Neuronal stem cell (in vitro differentiated cells): ENCODE results near the gene KDM1B.

Source experiments
- DNase-seq: peaks from one replicate; pipeline ENCODE4 v3.0.0-alpha.2; 2013; ENCODE audit warnings: low spot score
- H2AFZ ChIP-seq: one replicate; pipeline ENCODE4 v1.6.1; 2013; ENCODE audit warnings: mild to moderate bottlenecking, low read length, inconsistent platforms
- H2AK5ac ChIP-seq: 2 replicates; pipeline ENCODE4 v1.6.1; 2013; ENCODE audit warnings: low read depth, mild to moderate bottlenecking, inconsistent platforms, low read length, moderate library complexity, mixed read lengths
- H2BK120ac ChIP-seq: 2 replicates; pipeline ENCODE4 v1.6.1; 2013; ENCODE audit warnings: low read depth, mild to moderate bottlenecking, inconsistent platforms, low read length, moderate library complexity, mixed read lengths
- H2BK12ac ChIP-seq: one replicate; pipeline ENCODE4 v1.6.1; 2013; ENCODE audit warnings: low read length, inconsistent platforms
- H2BK15ac ChIP-seq: 2 replicates; pipeline ENCODE4 v1.6.1; 2013; ENCODE audit warnings: mild to moderate bottlenecking, low read length, inconsistent platforms, mixed read lengths
- H2BK5ac ChIP-seq: one replicate; pipeline ENCODE4 v1.6.1; 2013; ENCODE audit warnings: inconsistent platforms, mild to moderate bottlenecking, low read length, moderate library complexity
- H3K14ac ChIP-seq: one replicate; pipeline ENCODE4 v1.6.1; 2013; ENCODE audit warnings: low read length, inconsistent platforms
- H3K18ac ChIP-seq: 2 replicates; pipeline ENCODE4 v1.6.1; 2013; ENCODE audit warnings: low read length, inconsistent platforms
- H3K23ac ChIP-seq: 2 replicates; pipeline ENCODE4 v1.6.1; 2013; ENCODE audit warnings: low read depth, mild to moderate bottlenecking, mixed read lengths, low read length, inconsistent platforms; ENCODE audit not compliant: poor library complexity
- H3K27ac ChIP-seq: replicated peaks from 3 replicates; pipeline ENCODE4 v1.5.1; 2013; ENCODE audit warnings: low read length, inconsistent platforms
- H3K27me3 ChIP-seq, 3 experiments: 2 replicates each; pipeline ENCODE4 v1.6.1; 2013; ENCODE audit warnings: low read length in 3 of 3, mild to moderate bottlenecking in 2 of 3, inconsistent platforms in 1 of 3, low read depth in 1 of 3, mixed read lengths in 1 of 3, moderate library complexity in 1 of 3; ENCODE audit not compliant: control insufficient read depth in 3 of 3, insufficient read depth in 3 of 3
- H3K36me3 ChIP-seq, 2 donors: replicated peaks in 1 of 2; 2 replicates each; pipeline ENCODE4 v1.6.1; 2013; ENCODE audit warnings: low read length in 2 of 2; ENCODE audit not compliant: control insufficient read depth in 2 of 2, insufficient read depth in 2 of 2
- H3K4ac ChIP-seq: 2 replicates; pipeline ENCODE4 v1.6.1; 2013; ENCODE audit warnings: inconsistent platforms, mild to moderate bottlenecking, low read length, moderate library complexity
- H3K4me1 ChIP-seq, 2 donors: 1 replicate in 1 of 2; 2 replicates in 1 of 2; pipeline ENCODE4 v1.6.1; 2013; ENCODE audit warnings: low read length in 2 of 2, low read depth in 1 of 2; ENCODE audit not compliant: control insufficient read depth in 2 of 2, insufficient read depth in 1 of 2
- H3K4me2 ChIP-seq: one replicate; pipeline ENCODE4 v1.6.1; 2013; ENCODE audit warnings: mild to moderate bottlenecking, low read length, inconsistent platforms; ENCODE audit not compliant: insufficient read depth, poor library complexity, severe bottlenecking
- H3K4me3 ChIP-seq, 2 donors: 2 replicates each; pipeline ENCODE4 v1.5.1; 2013; ENCODE audit warnings: low read length in 2 of 2, mild to moderate bottlenecking in 2 of 2, inconsistent platforms in 1 of 2, moderate library complexity in 1 of 2
- H3K79me1 ChIP-seq: one replicate; pipeline ENCODE4 v1.6.1; 2013; ENCODE audit warnings: low read depth, mild to moderate bottlenecking, inconsistent platforms, low read length, moderate library complexity
- H3K9ac ChIP-seq: one replicate; pipeline ENCODE4 v1.6.1; 2013; ENCODE audit warnings: mild to moderate bottlenecking, low read depth, low read length, inconsistent platforms; ENCODE audit not compliant: poor library complexity
- H3K9me3 ChIP-seq, 2 donors: replicated peaks in 1 of 2; 2 replicates each; pipeline versions ENCODE3 to v1.6.1; 2013; ENCODE audit warnings: low read length in 2 of 2, mild to moderate bottlenecking in 2 of 2, inconsistent platforms in 1 of 2, low read depth in 1 of 2, mixed read lengths in 1 of 2, moderate library complexity in 1 of 2; ENCODE audit not compliant: control insufficient read depth in 2 of 2, insufficient read depth in 1 of 2
- H4K8ac ChIP-seq: one replicate; pipeline ENCODE4 v1.6.1; 2013; ENCODE audit warnings: low read depth, mild to moderate bottlenecking, inconsistent platforms, low read length, moderate library complexity
- H4K91ac ChIP-seq: one replicate; pipeline ENCODE4 v1.6.1; 2013; ENCODE audit warnings: low read length, low read depth, mild to moderate bottlenecking, inconsistent platforms; ENCODE audit not compliant: poor library complexity
- WGBS, 2 donors: extraction: QIAGEN DNeasy Blood & Tissue Kit; methylation state at CpG; one replicate each; pipeline ENCODE4 v1.1.7; 2013; ENCODE audit warnings: missing lambda C conversion rate in 2 of 2, mixed read lengths in 1 of 2; ENCODE audit not compliant: insufficient read length in 2 of 2, insufficient replicate concordance in 1 of 2; ENCODE audit errors: extremely low coverage in 2 of 2; 5-methylcytosine and 5-hydroxymethylcytosine counted together

KDM1B gene

GRCh38 chr6:18165751-18166150 is 10.5 kb downstream of the KDM1B start:
- H3K36me3 ChIP-seq = peaks cover 6 to 68% of the 10 kb centered on the region in 2 donors
- H2BK12ac ChIP-seq = no peak overlapping the region
- no peak overlapping the region for H2BK120ac ChIP-seq
- no peak overlapping the region for H2BK5ac ChIP-seq
- no peak overlapping the region for H3K4me2 ChIP-seq
- H3K14ac ChIP-seq = no peak overlapping the region
- no peak overlapping the region for H4K91ac ChIP-seq
- H3K4me3 ChIP-seq = no peak overlapping the region
- no peak overlapping the region for H2AFZ ChIP-seq
- peaks cover 2 to 13% of the 10 kb centered on the region in 2 donors for H3K9me3 ChIP-seq
- H3K79me1 ChIP-seq = no peaks in the 10 kb centered on the region
- no CpG with 5 or more reads among the region's 4 CpGs for WGBS, 2 donors
- no peak overlapping the region for H2BK15ac ChIP-seq
- no peak overlapping the region for H3K9ac ChIP-seq
- H3K4me1 ChIP-seq = no peaks in the 10 kb centered on the region
- no peak overlapping the region for H3K27ac ChIP-seq
- H3K18ac ChIP-seq = no peak overlapping the region
- no peaks in the 10 kb centered on the region for H3K27me3 ChIP-seq
- H3K4ac ChIP-seq = no peak overlapping the region
- H2AK5ac ChIP-seq = no peak overlapping the region
- no peak overlapping the region for H3K23ac ChIP-seq
- DNase-seq = no peak
- H4K8ac ChIP-seq = no peak overlapping the region

GRCh38 chr6:18166312-18167036 is 11.3 kb downstream of the KDM1B start:
- DNase-seq = no peak
- Histone ChIP-seq H3K14ac (no peak overlapping the region), H2BK120ac (no peak overlapping the region), H2BK5ac (no peak overlapping the region), H3K36me3 (peaks cover 2 to 66% of the 10 kb centered on the region in 2 donors), H3K27me3 (no peaks in the 10 kb centered on the region), H2BK15ac (no peak overlapping the region), H3K23ac (no peak overlapping the region), H3K4me2 (no peak overlapping the region), H3K9ac (no peak overlapping the region), H3K79me1 (no peaks in the 10 kb centered on the region), H3K9me3 (peaks cover 2 to 13% of the 10 kb centered on the region in 2 donors), H2AK5ac (no peak overlapping the region), H3K18ac (no peak overlapping the region), H2BK12ac (no peak overlapping the region), H2AFZ (no peak overlapping the region), H3K4ac (no peak overlapping the region), H3K4me1 (no peaks in the 10 kb centered on the region), H4K8ac (no peak overlapping the region), H4K91ac (no peak overlapping the region), H3K27ac (no peak overlapping the region), H3K4me3 (no peak overlapping the region)
- no CpG with 5 or more reads among the region's 2 CpGs for WGBS, 2 donors

- no peak overlapping the region for H2AFZ ChIP-seq
- H3K4me1 ChIP-seq = no peaks in the 10 kb centered on the region
- peaks cover 2 to 13% of the 10 kb centered on the region in 2 donors for H3K9me3 ChIP-seq
- H3K18ac ChIP-seq = no peak overlapping the region
- H2BK5ac ChIP-seq = no peak overlapping the region
- no peak overlapping the region for H3K9ac ChIP-seq
- no peak overlapping the region for H3K4me3 ChIP-seq
- peaks cover 2 to 58% of the 10 kb centered on the region in 2 donors for H3K36me3 ChIP-seq
- no peak overlapping the region for H2AK5ac ChIP-seq
- no peak overlapping the region for H2BK15ac ChIP-seq
- H4K91ac ChIP-seq = no peak overlapping the region
- H3K14ac ChIP-seq = no peak overlapping the region
- no CpG with 5 or more reads among the region's 3 CpGs for WGBS, 2 donors
- H3K23ac ChIP-seq = no peak overlapping the region
- no peaks in the 10 kb centered on the region for H3K79me1 ChIP-seq
- H3K27me3 ChIP-seq = no peaks in the 10 kb centered on the region
- H2BK12ac ChIP-seq = no peak overlapping the region
- H3K4ac ChIP-seq = no peak overlapping the region
- no peak overlapping the region for H3K27ac ChIP-seq
- no peak overlapping the region for H4K8ac ChIP-seq
- no peak overlapping the region for H3K4me2 ChIP-seq
- no peak overlapping the region for H2BK120ac ChIP-seq
- no peak for DNase-seq
Measured at GRCh38 chr6:18168264-18168663, 13.0 kb downstream of the KDM1B start.

GRCh38 chr6:18171871-18172270 is 16.6 kb downstream of the KDM1B start:
- H3K4me1 ChIP-seq = no peaks in the 10 kb centered on the region
- H2AFZ ChIP-seq = no peak overlapping the region
- H3K9me3 ChIP-seq = peaks cover 2 to 13% of the 10 kb centered on the region in 2 donors
- H3K9ac ChIP-seq = no peak overlapping the region
- H2BK120ac ChIP-seq = no peak overlapping the region
- no peak overlapping the region for H4K8ac ChIP-seq
- no peak overlapping the region for H2BK5ac ChIP-seq
- H3K14ac ChIP-seq = no peak overlapping the region
- no peak overlapping the region for H3K4me3 ChIP-seq
- H2AK5ac ChIP-seq = no peak overlapping the region
- no peak for DNase-seq
- H4K91ac ChIP-seq = no peak overlapping the region
- no peaks in the 10 kb centered on the region for H3K79me1 ChIP-seq
- H3K18ac ChIP-seq = no peak overlapping the region
- no peak overlapping the region for H3K4me2 ChIP-seq
- H3K36me3 ChIP-seq = peaks cover 2 to 38% of the 10 kb centered on the region in 2 donors
- no peaks in the 10 kb centered on the region for H3K27me3 ChIP-seq
- no peak overlapping the region for H3K23ac ChIP-seq
- no peak overlapping the region for H2BK15ac ChIP-seq
- no peak overlapping the region for H3K27ac ChIP-seq
- no peak overlapping the region for H2BK12ac ChIP-seq
- H3K4ac ChIP-seq = no peak overlapping the region
- WGBS, 2 donors = no CpG with 5 or more reads among the region's 7 CpGs
